Stimulated activated CD4-positive, alpha-beta T cell treated with anti-CD3 and anti-CD28 coated beads, Interleukin-2, amount 100 ng/mL, for 4 hours (primary cell): Measurements from ENCODE around the gene PCBP1.
"Not testable (repeated sequence)": the region's sequence is repeated elsewhere in the genome, so short reads cannot be mapped to it uniquely, and the experiment has no call there.

Experiments
- DNase-seq: peaks from one replicate; pipeline ENCODE4 v3.0.0-alpha.2; 2020; ENCODE audit warnings: low read depth

PCBP1 gene

GRCh38 chr2:70099270-70099669 is 12.0 kb downstream of the PCBP1 start:
- DNase-seq = no peak

DNA sequence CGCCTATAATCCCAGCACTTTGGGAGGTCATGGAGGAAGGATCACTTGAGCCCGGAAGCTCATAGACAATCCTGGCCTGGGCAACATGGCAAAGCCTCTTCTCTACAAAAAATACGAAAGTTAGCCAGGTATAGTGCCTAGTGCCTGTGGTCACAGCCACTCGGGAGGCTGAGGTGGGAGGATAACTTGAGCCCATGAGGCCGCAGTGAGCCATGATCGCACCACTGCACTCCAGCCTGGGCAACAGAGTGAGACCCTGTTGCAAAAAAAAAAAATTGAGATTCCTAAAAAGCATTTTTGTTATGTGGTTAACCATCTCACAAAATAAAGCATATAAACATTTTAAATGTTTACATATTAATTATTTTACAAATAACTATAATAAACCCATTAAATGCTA is 13.9 kb downstream of the PCBP1 start:
- no peak for DNase-seq

DNA sequence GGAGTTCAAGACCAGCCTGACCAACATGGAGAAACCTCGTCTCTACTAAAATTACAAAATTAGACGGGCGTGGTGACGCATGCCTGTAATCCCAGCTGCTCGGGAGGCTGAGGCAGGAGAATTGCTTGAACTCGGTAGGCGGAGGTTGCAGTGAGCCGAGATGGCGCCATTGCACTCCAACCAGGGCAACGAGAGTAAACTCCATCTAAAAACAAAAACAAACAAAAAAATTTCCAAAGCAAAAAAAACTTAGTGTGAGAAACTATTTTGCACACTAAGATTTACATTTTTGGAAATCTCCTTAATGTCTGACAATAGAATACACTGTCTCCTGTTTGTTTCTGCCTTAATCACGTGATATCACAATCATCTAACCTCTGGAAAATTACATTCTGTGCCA is 14.4 kb downstream of the PCBP1 start:
- not testable (repeated sequence) for DNase-seq

DNA sequence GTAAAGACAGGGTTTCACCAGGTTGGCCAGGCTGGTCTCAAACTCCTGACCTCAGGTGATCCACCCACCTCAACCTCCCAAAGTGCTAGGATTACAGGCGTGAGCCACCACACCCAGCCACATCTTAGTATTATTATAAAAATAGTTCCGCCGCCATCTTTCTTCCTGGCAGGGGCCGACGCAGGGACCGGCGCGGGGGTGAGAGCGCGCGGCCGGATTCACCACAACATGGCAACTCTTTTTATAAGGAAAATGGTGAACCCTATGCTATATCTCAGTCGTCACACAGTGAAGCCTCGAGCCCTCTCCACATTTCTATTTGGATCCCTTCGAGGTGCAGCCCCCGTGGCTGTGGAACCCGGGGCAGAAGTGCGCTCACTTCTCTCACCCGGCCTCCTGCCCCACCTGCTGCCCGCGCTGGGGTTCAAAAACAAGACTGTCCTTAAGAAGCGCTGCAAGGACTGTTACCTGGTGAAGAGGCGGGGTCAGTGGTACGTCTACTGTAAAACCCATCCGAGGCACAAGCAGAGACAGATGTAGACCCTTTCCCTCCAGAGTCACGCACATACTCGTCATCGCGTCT is 15.1 kb downstream of the PCBP1 start:
- DNase-seq = not testable (repeated sequence)

DNA sequence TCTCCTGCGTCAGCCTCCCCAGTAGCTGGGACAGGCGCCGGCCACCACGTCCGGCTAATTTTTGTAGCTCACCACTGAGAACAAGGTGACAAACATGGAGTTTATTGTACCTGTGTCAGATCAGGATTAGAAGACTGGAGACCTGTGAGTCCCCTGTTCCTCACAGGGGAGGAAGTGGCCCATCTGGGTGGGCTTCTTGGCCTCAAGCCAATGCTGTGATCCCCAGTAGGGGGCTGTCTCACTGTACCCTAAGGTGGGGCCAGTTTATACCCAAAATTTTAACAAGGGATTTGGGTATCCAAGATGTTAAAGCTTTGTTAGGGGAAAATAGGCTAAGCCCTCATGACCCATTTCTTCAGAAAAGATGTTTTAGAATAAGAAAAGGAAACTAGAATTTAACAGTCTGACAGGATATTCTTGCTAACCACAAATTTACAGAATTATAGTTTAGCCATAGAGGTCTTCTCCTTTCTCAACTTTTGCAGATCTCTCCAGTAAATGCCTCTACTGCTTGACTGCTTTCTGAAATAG is 16.3 kb downstream of the PCBP1 start:
- DNase-seq = no peak

- no peak for DNase-seq
These were observed 17.2 kb downstream of the PCBP1 start for GRCh38 chr2:70104231-70105111.

DNA sequence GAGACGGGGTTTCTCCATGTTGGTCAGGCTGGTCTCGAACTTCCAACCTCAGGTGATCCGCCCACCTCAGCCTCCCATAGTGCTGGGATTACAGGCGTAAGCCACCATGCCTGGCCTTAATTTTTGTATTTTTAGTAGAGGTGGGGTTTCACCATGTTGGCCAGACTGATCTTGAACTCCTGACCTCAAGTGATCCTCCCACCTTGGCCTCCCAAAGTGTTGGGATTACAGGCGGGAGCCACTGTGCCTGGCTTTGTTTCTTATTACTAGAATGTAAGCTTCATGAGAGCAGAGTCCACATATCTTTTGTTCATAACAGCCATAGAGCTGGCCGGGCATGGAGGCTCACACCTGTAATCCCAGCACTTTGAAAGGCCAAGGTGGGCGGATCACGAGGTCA is 18.9 kb downstream of the PCBP1 start:
- not testable (repeated sequence) for DNase-seq

- not testable (repeated sequence) for DNase-seq
These were observed 23.1 kb downstream of the PCBP1 start for GRCh38 chr2:70110397-70110796.

- DNase-seq = no peak
These were observed 24.7 kb downstream of the PCBP1 start for GRCh38 chr2:70111752-70112591.

DNA sequence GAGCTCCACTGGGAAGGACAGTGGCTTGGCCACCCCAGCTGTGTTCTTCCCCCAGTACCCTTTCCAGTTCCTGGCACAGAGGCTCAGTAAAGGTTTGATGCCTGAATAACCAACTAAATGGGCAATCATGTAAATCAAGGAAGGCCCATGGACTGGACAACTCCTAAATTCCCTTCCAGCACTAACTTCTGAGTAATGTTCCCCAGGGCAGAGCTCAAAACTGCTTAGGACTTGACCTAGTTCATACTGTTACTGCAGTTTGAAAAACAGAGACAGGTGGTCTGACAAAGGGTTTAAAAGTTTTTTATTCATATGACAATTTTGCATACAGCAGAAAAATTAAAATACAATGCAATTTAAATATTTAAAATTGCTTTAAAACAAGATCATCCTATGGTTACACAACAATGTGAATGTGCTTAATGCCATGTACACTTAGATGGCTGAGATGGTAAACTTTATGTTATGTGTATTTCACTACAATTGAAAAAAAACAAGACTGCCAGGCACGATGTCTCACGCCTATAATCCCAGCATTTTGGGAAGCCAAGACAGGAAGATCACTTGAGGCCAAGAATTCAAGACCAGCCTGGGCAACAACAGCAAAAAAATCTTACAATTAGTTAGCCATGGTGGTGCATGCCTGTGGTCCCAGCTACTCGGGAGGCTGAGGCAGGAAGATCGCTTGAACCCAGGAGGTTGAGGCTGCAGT is 26.2 kb downstream of the PCBP1 start:
- no peak for DNase-seq

GRCh38 chr2:70115646-70116442 is 28.6 kb downstream of the PCBP1 start:
- DNase-seq = no peak

DNA sequence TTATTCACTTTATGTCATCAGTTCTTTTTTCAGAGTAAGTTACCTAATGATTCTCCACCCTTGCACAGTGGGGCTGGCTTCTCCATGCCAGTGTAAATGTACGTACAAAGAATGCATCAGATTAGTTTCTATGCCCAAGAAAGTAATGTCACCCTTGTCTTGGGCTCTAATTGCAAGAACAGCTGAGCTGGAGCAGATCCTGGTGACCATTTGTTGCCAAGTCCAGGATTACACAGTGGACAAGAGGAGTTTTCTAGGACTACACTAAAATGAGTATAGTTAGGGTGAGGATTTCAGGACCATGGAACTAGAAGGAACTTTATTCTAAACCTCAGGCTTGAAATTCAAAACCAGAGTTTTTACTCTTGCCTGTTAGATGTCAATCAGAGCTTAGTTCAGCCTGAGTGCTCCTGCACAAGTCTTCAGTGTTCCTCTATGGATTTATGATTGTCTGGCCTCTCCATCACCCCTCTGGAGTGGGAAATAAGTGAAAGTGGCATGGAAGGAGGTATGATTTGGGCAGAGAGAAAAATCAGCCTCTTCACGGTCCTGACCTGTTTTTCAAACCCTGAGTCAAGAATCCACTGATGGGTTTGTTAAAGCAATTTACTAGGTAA is 29.8 kb downstream of the PCBP1 start:
- DNase-seq = no peak

DNA sequence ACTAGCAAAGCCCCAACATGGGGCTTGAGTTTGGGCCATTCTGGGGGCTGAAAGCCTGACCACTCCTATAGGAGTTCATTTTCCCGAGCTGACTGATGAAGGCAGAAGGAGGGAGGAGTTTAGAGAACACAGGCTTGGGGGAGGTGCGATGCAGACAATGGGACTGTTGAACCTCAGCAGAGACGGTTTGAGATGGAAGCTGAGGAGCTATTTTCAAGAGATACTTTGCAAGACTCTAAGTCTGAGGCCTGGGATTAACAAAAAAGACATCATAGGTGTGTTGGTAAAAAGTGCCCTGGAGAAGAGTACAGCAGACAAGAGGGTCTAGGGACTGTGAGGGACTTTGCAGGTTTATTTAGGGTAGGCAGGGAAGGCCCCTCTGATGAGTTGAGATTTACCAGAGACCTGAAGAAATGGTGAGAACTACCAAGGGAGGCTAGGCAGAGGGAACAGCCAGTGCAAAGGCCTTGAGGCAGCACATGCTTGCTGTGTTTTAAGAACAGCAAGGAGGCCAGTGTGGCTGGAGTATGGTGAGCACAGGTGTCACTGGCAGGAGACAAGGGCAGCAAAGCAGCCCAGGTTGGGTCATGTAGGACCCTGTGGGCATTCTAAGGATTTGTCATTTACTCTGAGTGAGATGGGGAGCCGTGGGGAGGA is 31.6 kb downstream of the PCBP1 start:
- DNase-seq = no peak

GRCh38 chr2:70121627-70122372 is 34.5 kb downstream of the PCBP1 start:
- DNase-seq = no peak

GRCh38 chr2:70122470-70122869 is 35.2 kb downstream of the PCBP1 start:
- no peak for DNase-seq

- DNase-seq = no peak
These were observed 36.0 kb downstream of the PCBP1 start for GRCh38 chr2:70123051-70123828.

DNA sequence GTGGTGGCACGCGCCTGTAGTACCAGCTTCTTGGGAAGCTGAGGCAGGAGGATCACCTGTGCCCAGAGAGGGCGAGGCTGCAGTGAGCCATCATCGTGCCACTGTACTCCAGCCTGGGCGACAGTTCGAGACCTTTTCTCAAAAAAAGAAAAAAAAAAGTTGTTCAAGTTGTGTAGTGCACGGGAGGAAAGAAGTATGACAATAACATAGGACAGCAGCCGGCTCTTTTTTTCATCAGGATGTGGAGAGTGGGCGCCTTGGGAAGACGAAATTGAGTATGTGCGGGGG is 36.5 kb downstream of the PCBP1 start:
- DNase-seq = no peak

DNA sequence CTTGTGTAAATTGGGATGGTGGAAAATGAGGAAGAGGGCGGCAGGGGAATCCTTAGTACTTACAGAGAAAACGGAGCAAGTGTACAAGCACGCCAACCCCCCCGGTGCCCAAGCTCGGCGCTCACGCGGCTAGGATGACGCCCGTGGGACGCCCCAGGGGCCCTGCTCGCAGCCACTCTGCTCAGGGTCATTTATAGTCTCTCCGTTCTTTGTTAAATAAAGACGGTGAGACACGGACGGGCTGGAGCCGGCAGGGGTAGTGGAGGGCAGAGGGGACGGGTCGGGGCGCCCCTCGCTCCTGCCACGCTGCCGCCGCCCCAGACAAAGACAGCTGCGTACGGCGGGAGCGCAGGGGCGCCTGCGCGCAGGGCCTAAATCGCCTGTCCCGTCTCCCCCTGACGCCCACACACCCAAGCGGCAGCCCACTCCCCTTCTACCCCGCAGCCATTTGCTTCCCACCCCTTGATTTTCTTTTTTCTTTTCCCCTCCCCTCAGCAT is 37.8 kb downstream of the PCBP1 start:
- DNase-seq = no peak

GRCh38 chr2:70125498-70125898 is 38.2 kb downstream of the PCBP1 start:
- no peak for DNase-seq
